GM21529 (cell line): ENCODE data around the gene ASB13.

Source experiments
- ATAC-seq: cut with Tn5 transposase; IDR thresholded peaks from one replicate; pipeline ENCODE4 v1.9.1; 2021; ENCODE audit not compliant: unreplicated experiment

Gene ASB13

DNA sequence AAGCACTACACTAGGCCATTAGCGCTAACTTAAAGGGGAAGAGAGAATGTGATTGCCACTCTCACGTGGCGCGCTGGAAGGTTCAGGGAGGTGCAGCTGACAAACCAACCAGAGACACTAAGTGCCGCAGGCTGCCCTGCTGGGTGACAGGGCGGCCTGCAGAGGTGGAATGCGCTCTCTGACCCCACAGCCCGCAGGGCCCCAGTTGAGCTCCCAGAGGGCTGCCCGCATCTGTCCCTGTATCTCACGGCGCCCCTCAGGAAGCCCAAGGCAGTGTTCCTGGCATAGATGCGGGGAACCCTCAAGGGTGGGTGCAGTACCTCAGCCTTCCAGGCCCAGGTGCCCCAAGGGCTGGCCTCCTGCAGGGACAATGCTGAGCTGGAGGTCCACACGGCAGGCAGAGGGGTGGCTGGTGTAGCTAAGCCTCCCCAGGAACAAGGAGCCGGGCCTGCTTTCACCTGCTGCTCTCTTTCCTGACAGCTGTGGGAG lies 75.0 kb downstream of the ASB13 start:
- no peak for ATAC-seq

DNA sequence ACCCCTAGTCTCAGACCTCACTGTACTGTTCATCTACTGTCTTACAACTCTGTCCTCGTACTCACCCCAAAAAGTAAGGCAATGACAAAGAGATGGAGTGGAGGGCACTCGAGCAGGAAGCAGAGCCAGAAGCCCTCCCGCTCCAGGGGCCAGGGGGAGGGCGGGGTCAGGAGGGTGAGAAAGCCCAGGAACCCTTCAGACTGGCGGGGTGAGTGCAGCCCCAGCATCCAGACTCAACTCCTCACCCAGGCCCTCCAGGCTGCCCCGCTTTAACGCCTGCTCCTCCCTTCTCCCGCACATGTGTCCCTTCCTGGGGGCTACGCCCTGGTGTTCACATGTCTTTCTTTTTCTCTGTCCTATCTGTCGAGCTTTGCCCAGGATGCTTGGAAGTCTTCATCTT lies 75.6 kb downstream of the ASB13 start:
- ATAC-seq, result no peak

DNA sequence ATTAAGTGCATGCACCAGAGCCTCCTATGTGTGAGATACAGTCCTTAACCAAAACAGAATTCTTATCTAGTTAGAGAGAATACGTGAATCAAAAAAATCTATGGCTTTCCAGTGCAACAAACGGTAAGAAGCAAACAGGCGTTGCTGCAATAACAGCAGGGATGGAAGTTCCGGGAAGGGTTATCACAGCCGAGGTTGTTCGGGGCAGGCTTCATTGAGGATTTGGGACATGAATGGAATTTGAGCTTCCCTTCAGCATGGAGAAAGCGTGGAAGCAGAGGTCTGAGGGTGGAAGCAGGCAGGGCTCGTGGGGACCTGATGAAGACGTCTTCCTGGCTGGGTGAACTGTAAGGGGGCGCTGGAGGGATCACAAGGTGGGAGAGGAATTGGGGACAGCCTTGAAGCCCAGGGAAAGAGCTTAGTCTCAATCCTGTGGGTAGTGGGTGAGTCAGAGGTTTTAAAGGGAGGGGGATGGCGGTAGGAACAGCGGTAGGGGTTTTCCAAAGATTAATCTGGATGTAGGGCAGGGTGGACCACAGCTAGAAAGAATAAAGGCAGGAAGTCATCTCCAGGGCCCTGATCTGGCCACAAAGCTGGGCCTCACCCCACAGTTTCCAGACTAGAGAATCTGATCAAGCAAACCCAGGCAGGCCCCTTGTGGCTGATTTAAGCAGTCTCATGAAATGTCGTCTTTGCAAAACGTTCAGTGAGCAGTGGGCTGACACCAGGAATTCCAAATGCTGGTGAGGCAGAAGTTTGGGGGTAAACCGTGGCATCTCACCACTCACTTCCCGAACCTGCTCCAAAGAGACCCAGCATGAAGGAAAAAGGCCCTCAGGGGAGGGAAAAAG lies 76.5 kb downstream of the ASB13 start:
- ATAC-seq, result no peak

DNA sequence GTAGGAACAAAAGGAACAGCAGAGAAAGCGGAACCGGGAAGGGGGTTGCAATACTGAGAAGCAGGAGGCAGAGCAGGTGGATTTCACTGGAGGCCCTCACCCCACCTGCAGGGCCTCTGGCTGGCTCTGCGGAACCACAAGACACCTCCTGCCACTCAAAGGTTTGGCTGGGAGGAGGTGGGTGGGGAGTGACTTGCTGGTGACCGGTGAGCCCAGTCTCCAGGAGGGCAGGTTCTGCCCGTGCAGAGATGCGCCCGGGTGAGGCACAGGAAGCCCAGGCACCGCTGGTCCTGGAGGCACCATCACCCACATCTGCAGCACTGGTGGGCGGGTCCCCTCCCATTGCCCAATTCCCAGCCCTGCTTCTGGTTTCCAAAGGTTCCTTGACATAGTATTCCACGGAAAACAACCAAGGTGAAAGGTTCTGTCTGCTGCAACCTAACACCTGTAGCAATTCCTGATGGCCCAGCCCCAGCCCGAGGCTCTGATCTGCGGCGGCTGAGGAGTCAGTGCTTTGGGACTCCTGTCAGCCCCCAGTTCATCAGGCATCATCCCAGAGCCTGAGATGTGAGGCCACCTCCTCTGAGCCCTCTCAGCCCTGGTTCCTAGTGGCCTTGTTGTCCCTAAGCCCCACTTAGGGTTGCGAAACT lies 77.3 kb downstream of the ASB13 start:
- no peak for ATAC-seq
